NAMALWA (cell line): ENCODE results near the gene CREB5.
A peak's percentile ranks its signal among the peaks of the same experiment; 100 is the strongest.

ENCODE experiments used
- DNase-seq: peaks from one replicate; pipeline ENCODE4 v3.0.0-alpha.2; 2015; ENCODE audit warnings: low spot score

Gene CREB5

DNA sequence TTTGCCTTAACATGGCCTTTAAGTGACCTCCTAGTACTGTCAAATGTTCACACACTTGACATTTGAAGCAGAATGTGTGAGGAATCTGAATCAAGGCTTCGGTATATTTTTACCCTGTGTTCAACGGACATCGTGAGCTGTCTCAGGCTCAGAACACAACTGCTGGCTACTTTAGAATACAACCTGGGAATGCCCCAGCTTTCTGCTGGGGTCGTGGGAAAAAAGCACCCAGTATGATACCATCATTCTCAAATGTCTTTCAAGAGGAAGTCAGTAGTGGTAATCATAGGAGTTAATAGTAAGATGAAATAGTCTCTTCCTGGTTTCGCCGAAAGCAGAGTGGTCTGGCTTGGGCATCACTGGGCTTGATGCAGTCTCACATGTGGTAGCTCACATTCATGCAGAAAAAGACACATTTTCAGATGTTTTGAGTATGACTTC is 67.2 kb downstream of the CREB5 start:
- peak; percentile 60 for DNase-seq

DNA sequence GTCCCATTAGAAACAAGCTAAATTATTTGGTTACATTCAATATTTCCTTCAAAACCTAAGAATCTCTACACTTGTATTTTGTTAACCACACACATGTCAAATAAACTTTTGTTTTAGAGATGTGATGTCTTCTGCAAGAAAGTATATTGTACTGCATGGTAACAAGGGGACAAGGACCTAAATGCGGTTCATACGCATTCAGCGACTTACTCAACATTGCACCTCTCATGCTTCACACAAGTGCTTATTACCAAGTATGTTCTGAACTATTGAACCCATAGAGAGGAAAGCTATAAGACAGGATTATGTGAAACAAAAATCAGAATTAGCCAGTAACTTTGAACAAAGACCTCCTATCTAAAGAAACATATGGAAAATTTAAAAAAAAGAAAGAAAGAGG is 68.3 kb downstream of the CREB5 start:
- peak; percentile 48 for DNase-seq

GRCh38 chr7:28481091-28481926 is 69.0 kb downstream of the CREB5 start:
- peak; percentile 87 for DNase-seq

DNA sequence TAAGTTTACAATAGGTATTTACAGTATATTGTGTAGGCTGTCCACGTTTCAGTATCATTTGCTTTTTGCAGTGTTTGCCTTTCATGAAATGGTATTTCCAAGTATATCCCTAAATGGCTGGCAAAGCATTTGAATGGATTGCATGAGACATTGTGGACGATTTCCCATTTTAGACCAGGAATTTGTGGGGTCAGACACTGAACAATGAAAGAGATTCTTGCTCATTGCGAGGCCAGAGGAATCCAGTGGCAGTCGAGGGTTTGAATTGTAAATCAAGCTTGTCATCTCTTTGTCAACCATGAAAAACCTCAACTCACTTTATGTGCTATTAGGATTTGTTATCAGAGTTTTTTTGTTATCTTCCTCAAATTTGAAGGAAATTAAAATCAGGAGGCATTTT is 70.8 kb downstream of the CREB5 start:
- DNase-seq: no peak

- DNase-seq: no peak
Measured at GRCh38 chr7:28483908-28484605, 71.7 kb downstream of the CREB5 start.

DNA sequence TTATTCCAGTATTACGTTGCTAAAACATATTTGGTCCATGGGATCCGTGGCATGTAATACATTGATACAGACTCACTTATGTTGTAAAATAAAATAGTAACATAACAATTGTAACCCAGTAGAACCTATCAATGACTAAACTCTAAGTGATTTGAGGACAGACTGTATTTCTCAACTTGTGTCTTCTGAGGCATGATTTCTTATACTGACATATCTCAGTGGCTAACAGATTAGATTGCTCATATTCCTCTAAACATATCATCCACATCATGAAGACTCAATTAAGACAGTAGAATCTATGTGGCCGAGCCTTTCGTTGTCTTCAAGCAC is 72.3 kb downstream of the CREB5 start:
- no peak for DNase-seq

DNA sequence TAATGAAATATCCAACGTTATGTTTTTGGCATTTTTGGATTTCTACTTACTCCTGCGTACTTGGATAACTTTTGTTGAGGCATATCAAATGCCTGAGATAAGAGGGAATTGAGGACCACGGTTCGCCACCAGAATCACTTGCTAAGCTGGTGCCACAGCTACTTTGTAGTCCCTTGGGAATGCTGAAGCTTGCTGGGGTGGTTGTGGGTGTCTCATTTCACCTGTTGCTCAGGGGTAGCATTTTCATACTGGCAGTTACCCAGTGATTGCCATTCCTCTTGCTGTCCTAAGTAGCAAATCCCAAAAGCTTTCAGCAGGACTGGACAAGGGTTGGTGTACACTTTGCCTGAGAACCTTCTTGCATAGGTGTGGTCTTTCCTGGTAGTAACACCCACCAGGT is 75.2 kb downstream of the CREB5 start:
- DNase-seq: no peak

DNA sequence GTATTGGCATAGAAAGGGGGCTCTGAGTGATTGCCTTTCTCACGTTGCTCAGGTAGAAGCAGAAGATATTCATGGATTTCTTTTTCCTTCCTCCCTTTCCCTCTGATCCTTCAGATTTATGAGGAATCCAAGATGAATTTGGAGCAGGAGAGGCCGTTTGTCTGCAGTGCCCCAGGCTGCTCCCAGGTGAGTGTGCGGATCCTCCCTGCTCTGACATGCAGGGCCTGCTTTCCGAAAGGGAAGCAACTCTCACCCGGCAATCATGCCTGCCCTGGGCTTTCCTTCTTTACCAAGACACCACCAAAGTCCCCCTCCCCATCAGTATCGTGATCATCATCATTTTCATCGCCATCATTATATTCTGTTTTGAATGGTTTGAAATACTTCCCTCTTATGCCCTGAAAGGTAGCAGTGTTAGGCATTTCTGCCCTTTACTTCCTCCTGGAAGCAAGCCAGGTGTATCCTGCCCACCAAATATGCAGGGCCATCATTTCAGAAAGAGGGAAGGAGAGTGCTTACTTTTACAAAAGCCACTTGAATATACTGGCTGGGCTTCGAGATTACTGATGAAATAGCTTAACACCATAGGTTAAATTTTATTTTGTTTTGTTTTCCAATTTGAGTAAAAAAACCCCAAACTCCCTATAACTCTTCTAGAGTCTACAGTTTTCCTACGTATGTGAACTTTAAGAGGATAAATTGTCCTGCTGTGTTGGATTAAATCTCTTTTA is 75.9 kb downstream of the CREB5 start:
- DNase-seq: no peak

DNA sequence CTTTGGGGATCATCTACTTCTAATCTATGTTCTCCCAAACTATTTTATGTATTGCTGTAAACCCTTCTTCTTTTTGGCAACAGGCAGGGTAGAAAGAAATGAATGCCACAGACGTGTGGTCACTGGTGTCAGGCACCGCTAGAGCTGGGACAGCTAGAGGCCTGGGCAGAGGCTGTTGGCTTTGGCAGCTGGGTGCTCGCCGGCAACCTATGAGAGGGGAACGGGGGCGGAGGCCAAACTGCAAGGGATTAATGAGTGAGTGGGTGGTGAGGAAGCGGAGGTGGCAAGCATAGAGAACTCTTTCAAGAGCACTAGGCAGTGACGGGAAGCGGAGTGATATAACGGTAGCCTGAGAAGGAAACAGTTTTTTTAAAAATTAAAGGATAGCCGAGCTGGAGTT is 78.5 kb downstream of the CREB5 start:
- no peak for DNase-seq

DNA sequence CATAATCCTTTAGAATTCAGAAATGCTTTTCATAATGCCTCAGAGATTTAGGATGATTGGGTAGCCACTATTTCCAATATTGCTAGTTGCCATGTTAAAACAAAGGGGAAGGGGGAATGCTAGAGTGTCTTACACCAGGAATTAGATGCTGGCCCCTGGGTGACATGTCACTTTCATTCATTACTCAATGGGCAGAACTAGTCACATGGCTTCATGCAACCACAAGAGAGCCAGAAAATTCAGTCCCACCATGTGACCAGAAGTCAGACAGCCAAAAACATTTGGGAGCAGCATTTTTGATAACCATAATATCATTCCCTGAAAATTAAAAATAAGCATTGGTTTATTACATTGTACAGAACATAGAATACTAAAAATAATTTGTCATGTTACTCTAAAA is 81.2 kb downstream of the CREB5 start:
- no peak for DNase-seq

- DNase-seq: no peak
Measured at GRCh38 chr7:28497009-28497408, 84.7 kb downstream of the CREB5 start.

- no peak for DNase-seq
Measured at GRCh38 chr7:28498636-28499035, 86.3 kb downstream of the CREB5 start.

GRCh38 chr7:28500138-28500537 is 87.8 kb downstream of the CREB5 start:
- DNase-seq: no peak

GRCh38 chr7:28502408-28502807 is 90.1 kb downstream of the CREB5 start:
- DNase-seq: no peak

DNA sequence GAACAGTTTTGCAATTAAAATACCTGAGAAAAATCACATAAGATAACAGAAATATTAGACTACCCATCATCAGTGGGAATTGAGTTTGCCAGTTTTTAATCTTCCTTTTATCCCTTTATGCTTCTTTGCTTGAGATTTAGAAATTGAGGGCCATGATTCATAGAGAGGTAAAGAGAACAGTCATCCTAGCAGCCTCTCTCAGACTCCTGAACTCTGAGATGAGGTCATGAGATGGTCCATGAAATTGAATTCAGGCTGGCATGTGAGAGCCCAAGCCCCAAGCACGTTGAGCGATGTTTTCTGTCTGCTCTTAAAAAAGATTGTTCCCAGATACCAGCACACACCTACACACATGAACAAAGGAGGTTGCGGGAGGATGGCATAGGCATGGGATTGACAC is 91.1 kb downstream of the CREB5 start:
- no peak for DNase-seq

GRCh38 chr7:28505014-28505413 is 92.7 kb downstream of the CREB5 start:
- DNase-seq: peak; percentile 29

GRCh38 chr7:28505867-28506266 is 93.5 kb downstream of the CREB5 start:
- no peak for DNase-seq

DNA sequence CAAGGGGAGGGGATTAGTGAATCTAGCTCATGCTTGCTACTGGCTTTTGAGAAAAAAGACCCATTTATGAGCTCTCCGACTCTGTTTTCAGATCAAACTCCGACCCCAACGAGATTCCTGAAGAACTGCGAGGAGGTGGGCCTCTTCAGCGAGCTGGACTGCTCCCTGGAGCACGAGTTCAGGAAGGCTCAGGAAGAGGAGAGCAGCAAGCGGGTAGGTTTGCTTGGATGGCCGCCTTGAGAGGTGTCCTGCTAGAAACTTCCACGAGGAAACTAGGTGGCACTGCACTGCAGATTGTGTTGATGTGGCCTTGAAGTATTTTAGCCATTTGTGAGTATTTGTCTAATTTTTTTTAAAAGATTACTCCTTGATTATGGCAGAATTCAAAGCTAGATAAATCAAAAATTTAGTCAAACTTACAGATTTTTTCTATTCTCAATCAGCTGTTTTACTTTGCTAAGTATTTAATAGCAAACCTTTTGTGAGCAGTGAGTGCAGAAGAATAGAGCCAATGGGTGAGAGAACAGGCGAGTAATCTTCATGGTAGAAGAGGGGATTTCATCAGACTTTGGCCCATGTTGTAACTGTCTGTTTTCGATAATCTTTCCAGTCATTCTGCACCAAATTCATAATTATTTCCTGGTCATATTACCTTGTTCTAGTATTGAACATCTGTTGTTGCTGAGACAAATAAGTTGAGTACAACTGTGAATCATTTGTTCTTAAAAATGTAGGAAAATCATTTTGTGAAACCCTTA is 95.4 kb downstream of the CREB5 start:
- DNase-seq: no peak

DNA sequence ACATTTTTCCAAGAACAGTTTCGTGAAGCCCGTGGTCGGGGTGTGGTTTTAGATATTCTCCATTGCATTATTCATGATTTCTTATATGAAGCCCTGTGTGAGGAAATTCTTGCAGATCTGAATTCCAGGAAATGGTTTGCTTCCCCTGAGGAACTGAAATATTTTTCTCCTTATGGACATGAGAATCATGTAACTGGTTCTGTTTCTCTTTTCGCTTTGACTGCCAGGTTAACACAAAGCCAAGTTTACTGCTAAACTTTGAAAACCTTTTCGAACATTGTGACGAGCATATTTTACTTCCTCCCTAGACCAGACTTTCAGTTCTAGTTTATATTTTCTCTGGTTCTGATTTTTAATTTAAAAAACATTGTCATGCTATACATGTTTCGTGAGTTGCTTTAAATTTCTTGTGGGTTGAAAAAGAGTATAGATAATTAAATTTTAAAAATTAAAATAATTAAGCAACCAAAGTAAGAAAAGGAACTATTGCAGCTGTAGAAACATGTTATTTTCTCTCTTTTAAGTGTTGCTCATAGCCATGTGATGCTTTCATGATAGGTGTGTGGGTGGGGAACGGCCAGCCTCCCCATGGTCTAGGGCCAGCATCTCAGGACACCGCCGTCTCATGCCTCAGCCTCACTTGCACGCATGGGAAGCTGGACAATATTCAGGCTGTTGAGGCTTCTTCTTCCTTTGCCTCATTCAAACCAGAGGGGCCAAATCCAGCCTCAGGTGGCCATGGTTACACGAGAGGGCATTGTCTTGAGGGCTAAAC is 97.1 kb downstream of the CREB5 start:
- DNase-seq: peak; percentile 19

DNA sequence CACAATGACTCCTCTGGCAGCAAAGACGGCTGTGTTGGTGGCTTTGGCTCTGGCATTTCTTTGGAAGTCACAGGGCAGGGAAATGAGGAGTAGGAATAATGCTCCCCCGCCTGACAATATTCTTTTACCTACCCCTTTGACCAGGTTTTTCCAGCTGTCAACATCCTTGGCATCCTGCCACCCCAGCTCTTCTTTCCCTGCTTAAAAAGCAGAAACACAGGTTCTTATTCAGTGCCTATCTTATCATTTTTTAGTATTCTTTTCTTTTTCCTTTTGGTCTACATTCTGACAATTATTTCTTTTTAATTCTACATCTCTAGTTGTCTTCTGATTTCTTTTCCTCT is 97.7 kb downstream of the CREB5 start:
- DNase-seq: no peak

GRCh38 chr7:28512668-28513440 is 100.5 kb downstream of the CREB5 start:
- no peak for DNase-seq
